Cerebellar cortex (tissue), 1 donor: ENCODE measurements around the gene PRPF38A.
A peak's percentile ranks its signal among the peaks of the same experiment; 100 is the strongest.

Source experiments
- DNase-seq: peaks from one replicate; pipeline ENCODE4 v3.0.0-alpha.2; 2015; ENCODE audit warnings: low spot score

Gene PRPF38A

GRCh38 chr1:52399629-52400028, 4.8 kb upstream of the PRPF38A start:
- no peak for DNase-seq

GRCh38 chr1:52400131-52400530, 4.3 kb upstream of the PRPF38A start:
- DNase-seq = no peak

DNA sequence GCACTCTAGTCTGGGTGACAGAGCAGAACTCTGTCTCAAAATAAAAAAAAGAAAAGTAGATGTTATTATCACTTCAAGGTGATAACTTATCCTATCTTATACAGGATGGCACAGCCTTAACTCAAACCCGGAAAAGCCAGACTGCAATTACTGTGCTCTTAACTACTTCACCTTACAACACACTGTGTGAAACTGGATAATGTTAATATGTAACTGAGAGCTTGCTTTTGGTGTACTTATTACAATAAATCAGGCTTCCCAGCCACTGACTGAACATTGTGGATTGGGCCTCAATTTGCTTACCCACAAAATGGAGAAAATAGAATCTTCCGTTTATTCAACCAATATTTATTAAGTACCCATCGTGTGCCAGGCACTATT, 1.6 kb upstream of the PRPF38A start:
- no peak for DNase-seq

GRCh38 chr1:52403566-52404115, 761 bp upstream of the PRPF38A start:
- peak; percentile 14 for DNase-seq

DNA sequence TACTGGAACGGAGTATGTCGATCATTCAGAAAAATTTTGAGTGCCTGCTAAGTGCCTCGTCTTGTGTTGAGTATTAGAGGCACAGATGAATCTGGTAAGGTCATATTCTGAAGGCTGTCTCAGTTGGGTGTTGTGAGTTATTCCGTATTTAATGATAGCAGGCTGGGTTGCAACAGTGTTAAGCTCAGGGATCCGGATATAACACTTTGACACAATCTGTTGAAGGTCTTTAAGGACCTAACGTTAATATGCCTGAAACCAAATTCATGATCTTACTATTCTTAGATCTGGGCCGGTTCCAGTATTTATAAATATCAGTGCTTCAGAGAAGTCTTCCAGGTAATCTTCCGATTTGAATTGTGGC, 555 bp downstream of the PRPF38A start:
- DNase-seq = no peak

GRCh38 chr1:52413410-52413989, 9.1 kb downstream of the PRPF38A start:
- no peak for DNase-seq

- no peak for DNase-seq
Measured at GRCh38 chr1:52414942-52415341, 10.5 kb downstream of the PRPF38A start.

- DNase-seq = no peak
Measured at GRCh38 chr1:52416811-52417210, 12.4 kb downstream of the PRPF38A start.

DNA sequence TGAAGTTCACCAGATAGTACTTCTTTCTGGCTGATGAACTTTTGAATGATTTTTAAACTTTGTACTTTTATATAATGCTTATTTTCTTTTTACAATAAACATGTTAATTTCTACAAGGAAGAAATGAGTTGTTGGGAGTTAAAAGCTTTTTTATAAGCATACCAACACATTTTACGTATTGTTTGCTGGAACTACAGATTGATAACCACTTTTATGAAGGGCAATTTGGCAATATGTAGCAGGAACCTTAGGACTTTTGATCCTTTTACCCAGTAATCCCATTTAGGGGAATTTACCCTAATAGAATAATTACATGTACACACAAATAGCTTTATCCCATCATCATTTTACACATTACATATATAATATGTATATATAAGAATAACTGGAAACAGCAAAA, 16.3 kb downstream of the PRPF38A start:
- no peak for DNase-seq

DNA sequence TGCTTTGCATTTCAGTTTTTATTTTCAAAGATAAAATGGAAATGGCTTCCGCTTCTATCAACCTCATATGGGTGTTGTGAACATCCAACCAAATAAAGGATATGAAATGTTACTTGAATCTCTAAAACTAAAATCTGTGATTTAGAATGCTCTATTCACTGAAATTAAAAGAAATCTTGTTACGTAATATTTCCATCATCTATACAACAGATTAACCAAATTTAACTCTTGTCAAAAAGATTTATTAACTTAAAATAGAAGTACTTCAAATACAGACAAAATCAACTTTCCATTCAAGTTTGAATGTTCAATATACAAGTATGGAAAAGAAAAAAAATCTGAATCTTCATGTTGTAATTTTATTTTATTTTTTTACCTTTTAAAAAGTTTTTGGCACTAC, 18.7 kb downstream of the PRPF38A start:
- no peak for DNase-seq

GRCh38 chr1:52423771-52424170, 19.4 kb downstream of the PRPF38A start:
- no peak for DNase-seq

DNA sequence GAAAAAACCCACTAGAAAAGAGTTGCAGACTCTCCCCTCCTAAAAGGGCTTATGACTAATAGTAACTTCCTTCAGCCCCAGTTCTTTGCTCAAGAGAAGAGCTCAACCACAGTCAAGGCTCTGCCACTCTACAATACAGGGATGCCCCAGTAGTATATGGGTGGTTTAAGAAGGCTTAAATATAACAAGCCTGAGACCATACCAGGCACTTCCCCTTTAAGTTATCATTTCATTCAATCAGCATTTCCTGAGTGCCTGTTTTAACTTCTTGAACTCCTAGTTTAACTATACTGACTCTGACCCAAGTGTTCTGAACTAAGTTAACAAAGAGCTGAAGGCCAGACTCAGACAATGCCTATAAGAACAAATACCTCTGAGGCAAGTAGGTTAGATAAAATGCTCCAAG, 19.8 kb downstream of the PRPF38A start:
- DNase-seq = no peak

DNA sequence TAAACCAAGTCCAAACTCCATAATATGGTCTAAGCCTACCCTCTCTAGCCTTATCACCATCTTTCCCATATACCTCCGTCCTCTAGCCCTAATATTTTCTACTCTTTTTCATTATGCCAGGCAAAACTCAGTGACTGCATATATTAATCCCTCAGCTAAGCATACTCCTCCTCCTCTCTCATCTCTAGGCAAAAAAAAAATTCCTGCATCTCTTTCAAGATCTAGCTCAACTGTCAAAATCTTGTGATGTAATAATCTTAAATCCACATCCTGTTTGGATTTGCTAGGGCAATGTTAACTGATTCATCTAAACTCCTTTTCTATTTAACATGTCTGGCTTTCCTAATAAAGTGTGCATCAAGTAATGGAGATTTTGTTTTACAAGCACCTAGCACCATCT, 20.4 kb downstream of the PRPF38A start:
- DNase-seq = no peak

- no peak for DNase-seq
Measured at GRCh38 chr1:52426371-52426770, 22.0 kb downstream of the PRPF38A start.

DNA sequence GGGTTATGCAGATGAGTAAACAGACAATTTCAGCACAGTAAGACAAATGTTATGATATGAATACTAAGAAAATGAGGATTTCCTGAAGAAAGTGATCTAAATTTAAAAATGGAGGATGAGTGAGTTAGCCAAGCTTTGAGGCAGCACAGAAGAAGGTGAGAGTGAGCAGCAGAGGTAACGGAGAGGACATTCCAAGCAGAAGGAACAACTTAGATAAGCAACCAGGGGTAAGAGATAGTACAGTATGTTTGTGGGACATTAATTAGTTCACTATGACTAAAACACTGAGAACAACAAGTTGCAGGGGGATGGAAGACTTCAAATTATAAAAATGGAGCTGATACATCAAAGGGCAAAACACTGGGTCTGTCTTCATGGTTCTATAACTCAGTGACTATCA, 22.8 kb downstream of the PRPF38A start:
- DNase-seq = no peak

- no peak for DNase-seq
Measured at GRCh38 chr1:52432807-52433206, 28.4 kb downstream of the PRPF38A start.

DNA sequence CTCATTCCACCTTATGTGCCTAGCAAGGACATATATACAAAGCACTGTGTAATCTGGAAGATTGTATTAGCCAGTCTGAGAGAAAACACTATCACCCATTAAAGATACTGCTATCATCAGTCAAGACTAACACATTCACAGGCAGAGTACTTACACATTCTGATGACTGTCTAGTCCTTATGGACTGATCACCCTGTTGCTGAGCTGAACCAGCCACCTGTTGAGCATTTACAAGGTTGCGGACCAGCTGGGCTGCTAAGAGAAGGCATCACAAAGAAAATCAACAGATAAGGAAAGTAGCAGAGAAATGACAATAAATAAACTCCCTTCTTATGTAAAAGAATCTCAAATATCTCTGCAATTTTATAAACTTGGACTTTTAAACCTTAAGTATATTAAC, 30.8 kb downstream of the PRPF38A start:
- DNase-seq = no peak

DNA sequence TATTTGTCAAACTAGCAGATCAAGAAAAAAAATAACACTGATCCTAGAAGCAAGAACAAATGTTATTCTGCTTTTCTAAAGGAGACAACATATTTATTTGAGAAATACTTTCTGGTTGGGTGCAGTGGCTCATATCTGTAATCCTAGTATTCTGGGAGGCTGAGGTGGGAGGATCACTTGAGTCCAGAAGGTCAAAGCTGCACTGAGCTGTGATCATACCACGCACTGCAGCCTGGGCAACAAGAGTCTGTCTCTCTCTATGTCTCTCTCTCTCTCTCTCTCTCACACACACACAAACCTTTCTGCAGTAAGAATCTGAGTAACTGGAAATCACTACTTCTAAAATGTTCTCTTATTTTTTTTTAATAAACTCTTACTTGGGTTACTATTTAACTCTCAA, 31.2 kb downstream of the PRPF38A start:
- no peak for DNase-seq

- DNase-seq = no peak
Measured at GRCh38 chr1:52436817-52437216, 32.4 kb downstream of the PRPF38A start.

DNA sequence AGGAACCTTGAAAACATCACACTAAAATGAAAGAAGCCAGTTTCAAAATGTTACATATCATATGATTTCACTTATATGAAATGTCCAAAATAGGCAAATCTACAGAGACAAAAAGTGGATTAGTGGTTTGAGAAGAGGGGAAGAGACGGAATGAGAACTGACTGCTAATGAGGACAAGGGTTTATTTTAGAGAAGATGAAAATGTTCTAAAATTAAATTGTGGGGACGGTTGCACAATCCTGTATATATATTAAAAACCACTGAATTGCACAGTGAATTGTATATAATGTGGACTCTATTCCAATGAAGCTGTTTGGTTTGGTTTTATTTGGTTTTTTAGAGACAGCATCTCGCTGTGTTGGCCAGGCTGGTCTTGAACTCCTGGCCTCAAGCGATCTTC, 35.6 kb downstream of the PRPF38A start:
- DNase-seq = no peak

DNA sequence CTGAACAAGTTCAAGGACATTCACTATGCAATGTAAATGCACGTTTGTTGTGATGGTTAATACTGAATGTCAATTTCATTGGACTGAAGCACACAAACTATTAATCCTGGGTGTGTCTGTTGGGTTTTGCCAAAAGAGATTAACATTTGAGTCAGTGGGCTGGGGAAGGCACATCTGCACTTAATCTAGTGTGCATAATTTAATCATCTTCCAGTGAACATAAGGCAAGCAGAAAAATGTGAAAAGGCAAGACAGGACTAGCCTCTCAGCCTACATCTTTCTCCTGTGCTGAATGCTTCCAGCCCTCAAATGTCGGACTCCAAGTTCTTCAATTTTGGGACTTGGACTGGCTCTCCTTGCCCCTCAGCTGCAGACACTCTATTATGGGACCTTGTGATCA, 40.1 kb downstream of the PRPF38A start:
- no peak for DNase-seq

- DNase-seq = no peak
Measured at GRCh38 chr1:52454127-52454526, 49.7 kb downstream of the PRPF38A start.

DNA sequence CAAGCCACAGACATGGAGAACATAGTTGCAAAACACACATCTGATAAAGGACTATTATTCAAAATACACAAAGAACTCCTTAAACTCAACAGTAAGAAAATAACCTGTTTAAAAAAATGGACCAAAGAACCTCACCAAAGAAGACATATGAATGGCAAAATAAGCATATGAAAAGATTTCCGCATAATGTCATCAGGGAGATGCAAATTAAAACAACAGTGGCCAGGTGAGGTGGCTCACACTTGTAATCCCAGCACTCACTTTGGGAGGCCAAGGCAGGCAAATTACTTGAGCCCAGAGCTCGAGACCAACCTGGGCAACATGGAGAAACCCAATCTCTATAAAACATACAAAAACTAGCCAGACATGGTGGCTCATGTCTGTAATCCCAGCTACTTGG, 50.4 kb downstream of the PRPF38A start:
- no peak for DNase-seq

- DNase-seq = no peak
Measured at GRCh38 chr1:52455686-52456085, 51.3 kb downstream of the PRPF38A start.

DNA sequence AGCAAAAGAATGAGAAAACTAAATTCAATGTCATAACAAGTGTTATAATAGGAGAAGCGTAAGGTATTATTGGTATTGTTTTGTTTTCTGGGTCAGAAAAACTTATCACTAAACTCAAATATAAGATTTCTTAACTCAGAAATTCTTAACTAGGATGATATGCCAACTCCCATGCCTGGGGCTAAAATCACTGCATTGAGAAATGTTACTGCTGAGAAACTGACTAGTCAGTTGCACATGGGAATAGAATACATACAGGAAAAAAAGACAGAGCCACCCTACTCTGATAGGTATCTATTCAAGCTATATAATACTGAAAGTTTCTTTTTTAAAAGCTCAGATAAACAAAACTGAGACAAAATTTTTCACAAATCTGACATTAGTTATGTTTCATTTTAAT, 56.3 kb downstream of the PRPF38A start:
- DNase-seq = no peak
